Measurements from ENCODE around the gene MARCHF6. TPM values are rescaled to one million over a fixed set of nuclear protein-coding genes. Genes with fewer than 3 reads are reported as not detected.
"Not testable (repeated sequence)": the region's sequence is repeated elsewhere in the genome, so short reads cannot be mapped to it uniquely, and the experiment has no call there.

The MARCHF6 gene
- total RNA-seq, 2 donors from 2014 or later: 156 to 198 TPM

DNA sequence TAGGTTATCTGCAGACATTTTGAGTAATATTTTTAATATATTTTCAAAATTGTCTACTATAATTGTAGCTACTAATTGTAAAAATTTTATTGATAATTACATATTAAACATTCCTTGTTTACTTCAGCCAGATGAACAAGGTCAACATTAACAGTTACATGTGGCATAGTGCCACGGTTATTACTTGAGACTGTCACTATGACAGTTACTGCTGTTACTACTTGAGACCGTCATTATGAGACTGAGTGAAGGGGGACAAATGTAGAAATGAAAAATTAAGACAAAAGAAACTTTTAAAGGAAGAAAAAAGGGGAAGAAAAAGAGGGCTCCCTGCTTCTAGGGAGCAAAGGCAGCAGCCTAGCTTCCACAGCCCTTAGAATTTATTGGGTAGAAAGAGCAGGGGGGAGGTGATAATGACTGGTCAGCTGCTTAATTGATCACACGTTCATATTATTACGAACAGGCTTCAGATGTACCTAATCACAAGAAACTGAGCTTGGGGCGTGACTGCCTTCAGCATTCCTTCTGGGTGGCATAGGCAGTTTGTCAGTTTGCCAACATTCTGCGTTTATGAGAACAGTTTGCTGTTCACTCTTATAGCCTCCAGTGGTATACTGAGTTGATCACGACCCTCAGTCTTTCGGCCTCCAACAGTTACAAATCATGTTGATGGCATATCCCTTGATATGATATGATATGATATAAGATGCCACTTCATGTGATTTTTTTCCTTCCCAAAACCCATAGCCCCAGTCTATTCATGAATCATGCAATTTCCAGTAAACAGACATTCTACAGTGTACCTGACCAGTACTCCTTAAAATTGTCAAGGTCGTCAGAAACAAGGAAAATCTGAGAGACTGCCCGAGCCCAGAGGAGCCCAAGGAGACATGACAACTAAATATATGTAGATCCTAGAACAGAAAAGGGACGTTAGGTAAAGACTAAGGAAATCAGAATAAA lies 13.1 kb downstream of the MARCHF6 start:
- ATAC-seq: no peak
- Mint-ChIP-seq H3K4me3 (no peak overlapping the region), H3K4me1 (peaks cover 45% of the 10 kb centered on the region), H3K36me3 (ENCODE audit: low read depth) (peaks cover 2% of the 10 kb centered on the region), H3K27me3 (no peaks in the 10 kb centered on the region), H3K27ac (no peak overlapping the region)
- DNase-seq: no peak
- H3K9me3 ChIP-seq (ENCODE audit: control insufficient read depth, low read length, poor library complexity, severe bottlenecking): no peaks in the 10 kb centered on the region

DNA sequence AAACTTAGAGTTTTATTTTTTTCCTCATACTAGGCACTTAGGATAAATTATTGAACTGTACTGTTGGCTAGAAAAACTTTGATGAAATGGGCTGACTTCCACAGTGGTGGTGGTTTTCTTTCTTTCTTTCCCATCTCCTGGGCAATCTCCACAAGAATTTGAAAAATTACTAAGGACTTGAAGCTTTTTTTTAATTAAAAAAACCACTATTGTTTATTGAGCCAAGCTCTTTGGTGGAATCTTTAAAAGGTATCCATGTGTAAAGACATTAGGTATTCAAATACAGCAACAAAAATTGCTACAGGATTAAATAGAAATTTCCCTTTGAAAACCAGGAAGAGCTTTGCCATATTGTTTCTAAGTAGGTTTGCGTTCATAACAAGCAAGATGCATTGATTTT lies 14.1 kb downstream of the MARCHF6 start:
- no peaks in the 10 kb centered on the region for H3K9me3 ChIP-seq (ENCODE audit: control insufficient read depth, low read length, poor library complexity, severe bottlenecking)
- Mint-ChIP-seq H3K4me3 (no peak overlapping the region), H3K4me1 (peaks cover 44% of the 10 kb centered on the region), H3K36me3 (ENCODE audit: low read depth) (peaks cover 2% of the 10 kb centered on the region), H3K27me3 (no peaks in the 10 kb centered on the region), H3K27ac (no peak overlapping the region)
- DNase-seq (no peak), ATAC-seq (no peak)

DNA sequence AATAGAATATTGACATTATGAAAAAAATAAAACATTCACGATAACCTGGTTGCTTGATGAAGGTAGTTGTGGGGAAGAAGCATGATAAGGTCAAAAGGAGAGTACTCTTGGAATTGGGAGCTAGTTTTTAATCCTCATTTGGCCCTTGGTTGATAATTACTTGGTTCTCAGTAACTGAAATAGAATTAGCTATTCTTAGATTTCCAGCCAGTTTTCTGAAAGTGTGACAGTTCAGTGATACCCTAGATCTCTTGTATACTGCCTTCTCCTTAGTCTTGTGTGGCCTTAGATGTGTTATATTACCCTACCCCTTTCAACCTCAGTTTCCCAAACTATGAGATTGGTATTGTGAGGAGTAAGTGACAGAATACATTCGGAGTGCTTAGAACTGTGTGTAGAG lies 17.4 kb downstream of the MARCHF6 start:
- no peaks in the 10 kb centered on the region for H3K27me3 Mint-ChIP-seq
- DNase-seq: no peak
- H3K4me1 Mint-ChIP-seq: peaks cover 57% of the 10 kb centered on the region

DNA sequence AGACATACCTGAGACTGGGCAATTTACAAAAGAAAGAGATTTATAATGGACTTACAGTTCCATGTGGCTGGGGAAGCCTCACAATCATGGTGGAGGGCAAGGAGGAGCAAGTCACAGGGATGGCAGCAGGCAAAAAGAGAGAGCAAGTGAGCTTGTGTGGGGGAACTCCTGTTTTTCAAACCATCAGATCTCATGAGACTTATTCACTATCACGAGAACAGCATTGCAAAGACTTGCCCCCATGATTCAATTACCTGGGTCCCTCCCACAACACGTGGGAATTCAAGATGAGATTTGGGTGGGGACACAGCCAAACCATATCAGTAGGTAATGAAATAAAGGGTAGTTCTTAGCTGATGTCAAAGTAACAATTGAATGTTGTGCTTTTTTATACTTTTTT lies 17.9 kb downstream of the MARCHF6 start:
- not testable (repeated sequence) for H3K27me3 Mint-ChIP-seq; H3K36me3 Mint-ChIP-seq (ENCODE audit: low read depth); ATAC-seq; DNase-seq; H3K9me3 ChIP-seq (ENCODE audit: control insufficient read depth, low read length, poor library complexity, severe bottlenecking); H3K27ac Mint-ChIP-seq; H3K4me3 Mint-ChIP-seq
- H3K4me1 Mint-ChIP-seq: peaks cover 59% of the 10 kb centered on the region

More for the DNA sequence above, 17.4 kb downstream of the MARCHF6 start:
- no peak overlapping the region for H3K4me3 Mint-ChIP-seq
- peaks cover 2% of the 10 kb centered on the region for H3K36me3 Mint-ChIP-seq (ENCODE audit: low read depth)
- no peaks in the 10 kb centered on the region for H3K9me3 ChIP-seq (ENCODE audit: control insufficient read depth, low read length, poor library complexity, severe bottlenecking)
- H3K27ac Mint-ChIP-seq: no peak overlapping the region
- no peak for ATAC-seq

DNA sequence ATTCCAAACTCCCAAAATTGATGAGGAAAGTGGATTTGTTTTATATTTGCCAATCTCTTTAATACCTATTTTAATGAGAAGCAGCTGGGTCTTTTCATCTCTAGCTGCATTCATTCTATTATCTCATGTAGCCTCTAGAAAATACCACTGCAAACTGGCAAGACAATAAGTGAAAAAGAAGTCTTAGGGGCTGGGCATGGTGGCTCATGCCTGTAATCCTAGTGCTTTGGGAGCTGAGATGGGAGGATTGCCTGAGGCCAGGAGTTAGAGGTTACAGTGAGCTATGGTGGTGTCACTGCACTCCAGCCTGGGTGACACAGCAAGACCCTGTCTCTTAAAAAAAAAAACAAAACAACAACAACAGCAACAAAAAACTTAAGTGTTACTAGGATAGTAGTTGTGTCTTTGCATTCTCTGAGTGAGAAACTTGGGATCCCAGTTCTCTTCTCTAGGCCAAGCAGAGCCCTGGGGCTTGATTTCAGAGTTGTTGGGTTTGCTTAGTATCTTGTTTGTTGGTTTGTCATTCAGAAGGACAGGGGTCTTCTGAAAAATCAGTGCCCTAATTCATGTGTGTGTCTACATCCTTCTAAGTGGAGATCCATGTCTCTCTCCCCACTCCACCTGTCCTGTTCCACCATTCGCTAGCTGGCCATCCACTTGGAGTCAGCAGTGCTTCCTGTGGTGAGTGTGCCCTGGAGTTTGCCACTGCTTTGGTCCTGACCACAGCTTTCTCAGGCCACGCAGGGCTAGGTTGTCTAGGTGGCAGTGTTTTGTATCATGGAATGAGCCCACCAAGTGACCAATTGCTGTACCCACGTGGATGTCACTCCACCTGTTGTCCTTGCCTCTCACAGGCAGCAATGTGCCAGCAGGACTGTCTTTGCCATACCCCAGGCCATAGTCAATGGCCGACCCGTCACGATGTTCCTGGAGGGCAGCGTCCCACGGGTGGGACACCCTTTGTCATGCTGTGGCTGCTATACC lies 19.5 kb downstream of the MARCHF6 start:
- no peak for ATAC-seq
- peak overlapping the region; percentile 16 for H3K27ac Mint-ChIP-seq
- no peaks in the 10 kb centered on the region for H3K36me3 Mint-ChIP-seq (ENCODE audit: low read depth)
- H3K4me3 Mint-ChIP-seq: peak overlapping the region; percentile 60
- no peaks in the 10 kb centered on the region for H3K9me3 ChIP-seq (ENCODE audit: control insufficient read depth, low read length, poor library complexity, severe bottlenecking)
- DNase-seq: no peak
- no peaks in the 10 kb centered on the region for H3K27me3 Mint-ChIP-seq
- peaks cover 57% of the 10 kb centered on the region for H3K4me1 Mint-ChIP-seq

DNA sequence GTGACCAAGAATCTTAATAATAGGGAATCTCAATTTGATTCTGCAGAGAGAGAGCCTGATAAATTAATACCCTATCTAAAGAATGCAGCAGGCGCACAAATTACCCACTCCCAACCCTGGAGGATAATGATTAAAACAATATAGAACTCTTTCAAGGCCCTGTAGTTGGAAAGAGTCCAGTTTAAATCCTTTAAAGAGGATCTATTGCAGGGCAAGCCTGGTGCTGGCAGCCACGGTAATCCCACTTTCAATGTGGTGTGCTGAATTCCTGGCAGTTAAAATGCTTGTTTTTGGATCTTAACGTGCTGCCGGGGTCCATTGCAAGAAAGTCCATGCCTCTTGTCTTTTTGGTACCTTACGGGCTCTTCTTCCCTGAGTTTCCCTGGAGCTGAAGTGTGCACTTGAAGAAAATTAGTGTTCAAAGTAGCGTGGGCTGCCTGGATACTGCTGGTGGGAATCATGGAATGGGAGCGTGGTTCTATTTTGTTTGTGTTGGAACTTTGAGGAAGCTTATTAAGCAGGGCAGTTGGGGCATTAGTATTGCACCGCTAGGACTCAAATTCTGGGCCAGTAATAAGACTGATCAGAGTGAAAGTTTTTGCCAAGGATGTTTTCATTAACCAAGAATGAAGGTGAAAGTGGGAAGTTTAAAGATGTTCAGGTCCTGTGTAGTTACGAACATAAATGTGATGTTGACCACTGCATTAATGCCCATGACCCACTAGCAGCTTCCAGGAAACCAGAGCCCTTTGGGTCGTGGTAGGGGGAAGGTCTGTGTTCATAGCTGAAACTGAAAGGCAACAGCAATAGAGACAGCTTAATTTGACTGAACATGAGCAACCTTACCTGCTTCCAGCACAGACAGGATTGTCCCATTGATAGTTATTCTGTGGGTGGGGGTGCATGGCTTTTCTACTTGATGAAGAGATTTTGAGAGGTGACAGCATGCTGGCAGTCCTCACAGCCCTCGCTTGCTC lies 20.8 kb downstream of the MARCHF6 start:
- no peak for ATAC-seq
- peak overlapping the region; percentile 16 for H3K27ac Mint-ChIP-seq
- H3K27me3 Mint-ChIP-seq: no peaks in the 10 kb centered on the region
- H3K4me1 Mint-ChIP-seq: peaks cover 49% of the 10 kb centered on the region
- H3K4me3 Mint-ChIP-seq: peak overlapping the region; percentile 60
- H3K36me3 Mint-ChIP-seq (ENCODE audit: low read depth): no peaks in the 10 kb centered on the region
- H3K9me3 ChIP-seq (ENCODE audit: control insufficient read depth, low read length, poor library complexity, severe bottlenecking): no peaks in the 10 kb centered on the region
- no peak for DNase-seq

DNA sequence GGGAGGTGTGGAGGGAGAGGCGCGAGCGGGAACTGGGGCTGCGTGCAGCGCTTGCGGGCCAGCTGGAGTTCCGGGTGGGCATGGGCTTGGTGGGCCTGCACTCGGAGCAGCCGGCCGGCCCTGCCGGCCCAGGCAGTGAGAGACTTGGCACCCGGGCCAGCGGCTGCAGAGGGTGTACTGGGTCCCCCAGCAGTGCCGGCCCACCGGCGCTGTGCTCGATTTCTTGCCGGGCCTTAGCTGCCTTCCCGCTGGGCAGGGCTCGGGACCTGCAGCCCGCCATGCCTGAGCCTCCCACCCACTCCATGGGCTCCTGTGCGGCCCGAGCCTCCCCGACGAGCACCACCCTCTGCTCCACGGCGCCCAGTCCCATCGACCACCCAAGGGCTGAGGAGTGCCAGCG lies 21.7 kb downstream of the MARCHF6 start:
- H3K27ac Mint-ChIP-seq; H3K36me3 Mint-ChIP-seq (ENCODE audit: low read depth); H3K4me3 Mint-ChIP-seq; ATAC-seq; H3K27me3 Mint-ChIP-seq; DNase-seq; H3K9me3 ChIP-seq (ENCODE audit: control insufficient read depth, low read length, poor library complexity, severe bottlenecking): not testable (repeated sequence)
- peaks cover 48% of the 10 kb centered on the region for H3K4me1 Mint-ChIP-seq

DNA sequence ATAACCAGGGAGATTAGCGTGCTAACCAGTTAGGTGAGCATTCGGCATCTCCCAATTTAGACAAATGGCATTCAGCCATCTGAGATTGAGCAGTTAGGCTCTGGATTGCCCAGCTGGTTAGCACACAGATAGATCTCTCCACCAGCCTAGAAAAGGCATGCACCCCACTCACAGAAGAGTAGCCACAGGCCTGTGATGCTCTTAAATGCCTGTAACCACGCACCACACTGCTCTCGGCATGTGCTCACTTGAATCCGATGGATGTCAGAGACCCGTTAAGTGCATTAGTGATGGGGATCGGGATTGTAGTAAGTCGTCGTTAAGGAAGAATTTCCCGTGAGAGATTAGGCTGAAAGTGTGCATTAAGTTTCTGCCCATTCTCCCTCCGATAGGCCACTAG lies 23.0 kb downstream of the MARCHF6 start:
- Mint-ChIP-seq H3K27me3 (no peaks in the 10 kb centered on the region), H3K4me3 (no peak overlapping the region), H3K27ac (peak overlapping the region; percentile 62), H3K4me1 (peaks cover 42% of the 10 kb centered on the region), H3K36me3 (ENCODE audit: low read depth) (peaks cover 2% of the 10 kb centered on the region)
- ATAC-seq: peak; percentile 25
- no peaks in the 10 kb centered on the region for H3K9me3 ChIP-seq (ENCODE audit: control insufficient read depth, low read length, poor library complexity, severe bottlenecking)
- DNase-seq: no peak

DNA sequence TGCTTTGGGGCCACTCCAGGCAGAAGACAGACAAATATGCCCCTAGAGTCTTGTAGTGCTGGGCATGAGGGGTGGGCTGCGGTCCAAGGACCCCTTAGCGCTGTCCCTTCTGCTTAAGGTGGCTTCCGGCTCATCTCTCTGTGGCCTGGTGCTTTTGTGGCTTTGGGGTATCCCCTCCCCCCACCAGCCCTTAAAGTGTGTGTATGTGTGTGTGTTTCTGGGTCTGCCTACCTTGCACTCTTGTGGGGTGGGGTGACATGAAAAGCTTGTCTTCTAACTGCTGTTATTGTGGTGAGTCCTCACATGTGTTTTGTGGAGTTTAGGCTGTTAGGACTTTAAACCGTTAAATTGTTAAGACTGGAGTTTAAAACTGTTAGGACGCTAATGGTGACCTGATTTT lies 23.6 kb downstream of the MARCHF6 start:
- H3K4me1 Mint-ChIP-seq: peaks cover 42% of the 10 kb centered on the region
- H3K9me3 ChIP-seq (ENCODE audit: control insufficient read depth, low read length, poor library complexity, severe bottlenecking): no peaks in the 10 kb centered on the region
- ATAC-seq (no peak), DNase-seq (no peak)
- no peaks in the 10 kb centered on the region for H3K27me3 Mint-ChIP-seq
- no peak overlapping the region for H3K4me3 Mint-ChIP-seq
- H3K27ac Mint-ChIP-seq: no peak overlapping the region
- peaks cover 2% of the 10 kb centered on the region for H3K36me3 Mint-ChIP-seq (ENCODE audit: low read depth)

DNA sequence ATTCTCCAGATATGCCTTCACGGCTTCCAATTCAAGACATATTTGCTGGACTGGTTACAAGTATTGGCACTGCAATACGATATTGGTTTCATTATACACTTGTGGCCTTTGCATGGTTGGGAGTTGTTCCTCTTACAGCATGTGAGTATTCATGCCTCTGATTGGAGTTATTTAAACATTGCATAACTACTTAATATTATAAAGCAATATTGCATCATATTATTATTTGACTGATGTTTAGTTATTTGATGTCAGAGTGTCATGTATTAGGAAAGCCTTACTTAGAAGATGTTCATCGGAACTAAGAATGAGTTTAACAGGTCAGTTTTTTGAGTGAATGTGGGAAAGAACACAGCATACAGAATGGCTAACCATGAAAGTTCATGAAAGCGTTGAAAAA lies 28.3 kb downstream of the MARCHF6 start:
- ATAC-seq (no peak), DNase-seq (no peak)
- no peaks in the 10 kb centered on the region for H3K9me3 ChIP-seq (ENCODE audit: control insufficient read depth, low read length, poor library complexity, severe bottlenecking)
- Mint-ChIP-seq H3K4me3 (no peak overlapping the region), H3K27me3 (no peaks in the 10 kb centered on the region), H3K36me3 (ENCODE audit: low read depth) (peaks cover 2% of the 10 kb centered on the region), H3K4me1 (peaks cover 25% of the 10 kb centered on the region), H3K27ac (no peak overlapping the region)

DNA sequence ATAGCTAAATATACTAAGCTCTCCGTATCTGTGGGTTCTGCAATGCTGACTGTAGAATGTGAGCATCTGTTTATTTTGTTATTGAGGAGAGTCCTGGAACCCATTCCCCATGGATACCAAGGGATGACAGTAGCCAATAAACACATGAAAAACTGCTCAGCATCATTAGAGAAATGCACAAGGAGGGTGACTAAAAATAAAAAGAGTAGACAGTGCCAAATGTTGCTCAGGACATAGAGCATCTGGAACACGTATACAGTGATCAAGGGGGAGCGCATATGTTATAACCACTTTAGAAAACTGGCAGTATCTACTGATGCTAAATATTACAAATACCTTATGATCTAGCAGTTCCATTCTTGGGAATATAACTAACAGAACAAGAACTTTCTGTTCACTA lies 31.0 kb downstream of the MARCHF6 start:
- ATAC-seq (no peak), DNase-seq (no peak)
- Mint-ChIP-seq H3K27me3 (no peaks in the 10 kb centered on the region), H3K36me3 (ENCODE audit: low read depth) (peaks cover 2% of the 10 kb centered on the region), H3K4me1 (peaks cover 20% of the 10 kb centered on the region), H3K4me3 (no peak overlapping the region), H3K27ac (peak overlapping the region; percentile 9)
- H3K9me3 ChIP-seq (ENCODE audit: control insufficient read depth, low read length, poor library complexity, severe bottlenecking): no peaks in the 10 kb centered on the region

DNA sequence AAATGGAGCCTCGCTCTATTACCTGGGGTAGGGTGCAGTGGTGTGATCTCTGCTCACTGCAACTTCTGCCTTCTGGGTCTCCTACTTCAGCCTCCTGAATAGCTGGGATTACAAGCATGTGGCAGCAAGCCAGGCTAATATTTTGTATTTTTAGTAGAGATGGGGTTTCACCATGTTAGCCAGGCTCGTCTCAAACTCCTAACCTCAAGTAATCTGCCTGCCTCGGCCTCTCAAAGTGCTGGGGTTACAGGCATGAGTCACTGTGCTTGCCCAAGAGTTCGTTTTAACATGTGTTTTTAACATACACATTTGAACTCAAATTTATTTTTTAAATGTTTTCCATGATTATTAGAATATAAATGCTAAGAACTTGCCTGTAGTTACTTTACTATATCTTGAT lies 34.2 kb downstream of the MARCHF6 start:
- ATAC-seq: no peak
- no peak overlapping the region for H3K4me3 Mint-ChIP-seq
- peaks cover 11% of the 10 kb centered on the region for H3K4me1 Mint-ChIP-seq
- H3K27ac Mint-ChIP-seq: no peak overlapping the region
- no peak for DNase-seq
- H3K36me3 Mint-ChIP-seq (ENCODE audit: low read depth): peaks cover 2% of the 10 kb centered on the region
- no peaks in the 10 kb centered on the region for H3K9me3 ChIP-seq (ENCODE audit: control insufficient read depth, low read length, poor library complexity, severe bottlenecking)
- no peaks in the 10 kb centered on the region for H3K27me3 Mint-ChIP-seq
